GM23338 (cell line): ENCODE results near the gene ATPAF1. TPM values are rescaled to one million over a fixed set of nuclear protein-coding genes. Genes with fewer than 3 reads are reported as not detected.

Source experiments
- ATAC-seq: fragments of 200-7000 bp; cut with Tn5 transposase; 3 replicates; pipeline ENCODE4 v1.9.1; 2020
- DNase-seq: peaks from one replicate; pipeline ENCODE4 v3.0.0-alpha.2; 2015; ENCODE audit warnings: low spot score
- H2AFZ ChIP-seq: fragments of 200-600 bp; sonication (generic); 2 replicates; pipeline ENCODE4 v1.8.0; 2016; ENCODE audit warnings: antibody characterized with exemption, mild to moderate bottlenecking, moderate library complexity
- H3F3A ChIP-seq: fragments of 200-600 bp; sonication (generic); replicated peaks from 2 replicates; pipeline ENCODE4 v1.8.0; 2017; ENCODE audit warnings: antibody characterized with exemption, mixed run types, low read depth
- H3K27ac ChIP-seq: fragments of 200-600 bp; sonication (generic); 2 replicates; pipeline ENCODE4 v1.6.1; 2016; ENCODE audit warnings: low read depth
- H3K27me3 ChIP-seq: fragments of 200-600 bp; sonication (generic); 2 replicates; pipeline ENCODE4 v1.8.0; 2016; ENCODE audit warnings: mild to moderate bottlenecking, mixed run types, moderate library complexity; ENCODE audit not compliant: insufficient read depth
- H3K36me3 ChIP-seq: fragments of 200-600 bp; sonication (generic); 2 replicates; pipeline ENCODE4 v1.8.0; 2016; ENCODE audit warnings: mild to moderate bottlenecking; ENCODE audit not compliant: insufficient read depth
- H3K4me1 ChIP-seq: fragments of 200-600 bp; sonication (generic); 2 replicates; pipeline ENCODE4 v1.8.0; 2016; ENCODE audit warnings: mild to moderate bottlenecking, moderate library complexity; ENCODE audit not compliant: insufficient read depth
- H3K4me2 ChIP-seq: fragments of 200-600 bp; sonication (generic); 2 replicates; pipeline ENCODE4 v1.7.1; 2017; ENCODE audit warnings: mixed run types
- H3K4me3 ChIP-seq: fragments of 200-600 bp; sonication (generic); 2 replicates; pipeline ENCODE4 v1.6.1; 2016; ENCODE audit warnings: mixed run types
- H3K79me2 ChIP-seq: fragments of 200-600 bp; sonication (generic); replicated peaks from 2 replicates; pipeline ENCODE4 v1.8.0; 2017; ENCODE audit warnings: mild to moderate bottlenecking; ENCODE audit not compliant: insufficient read depth
- H3K9me2 ChIP-seq: fragments of 200-600 bp; sonication (generic); 2 replicates; pipeline ENCODE4 v1.8.0; 2017; ENCODE audit not compliant: insufficient read depth
- H4K20me1 ChIP-seq: fragments of 200-600 bp; sonication (generic); replicated peaks from 2 replicates; pipeline ENCODE4 v1.8.0; 2017; ENCODE audit warnings: mild to moderate bottlenecking; ENCODE audit not compliant: insufficient read depth
- H3K27ac Mint-ChIP-seq: 2 replicates; pipeline ENCODE4 v1.8.0; 2020; ENCODE audit warnings: inconsistent platforms, mild to moderate bottlenecking, moderate library complexity, mixed read lengths
- H3K27me3 Mint-ChIP-seq: 3 replicates; pipeline ENCODE4 v1.8.0; 2022; ENCODE audit warnings: low read depth, mild to moderate bottlenecking, moderate library complexity, mixed read lengths, inconsistent platforms; ENCODE audit not compliant: insufficient read depth, poor library complexity
- H3K36me3 Mint-ChIP-seq: 3 replicates; pipeline ENCODE4 v1.8.0; 2021; ENCODE audit warnings: low read depth, mild to moderate bottlenecking, inconsistent platforms, moderate library complexity, mixed read lengths
- H3K4me1 Mint-ChIP-seq: 3 replicates; pipeline ENCODE4 v1.8.0; 2020; ENCODE audit warnings: mild to moderate bottlenecking, inconsistent platforms, mixed read lengths
- H3K4me3 Mint-ChIP-seq: 3 replicates; pipeline ENCODE4 v1.8.0; 2021; ENCODE audit warnings: moderate library complexity, mild to moderate bottlenecking, inconsistent platforms, mixed read lengths
- H3K9me3 Mint-ChIP-seq: 3 replicates; pipeline ENCODE4 v1.8.0; 2020; ENCODE audit warnings: moderate library complexity, mild to moderate bottlenecking, inconsistent platforms, mixed read lengths
- CTCF ChIP-seq, 2 experiments: fragments of 200-600 bp in 1 of 2; sonication (generic) in 1 of 2; conservative IDR thresholded peaks; 2 replicates each; pipeline versions ENCODE4 v1.5.1 to v1.6.1; 2016 to 2017; ENCODE audit warnings: antibody characterized with exemption in 2 of 2, low read depth in 2 of 2, mild to moderate bottlenecking in 2 of 2, moderate library complexity in 1 of 2
- JUNB ChIP-seq: IDR thresholded peaks from one replicate; pipeline ENCODE4 v1.6.1; 2016; ENCODE audit warnings: antibody characterized with exemption; ENCODE audit not compliant: unreplicated experiment
- NANOG ChIP-seq: IDR thresholded peaks from 2 replicates; pipeline ENCODE4 v1.6.1; 2016; ENCODE audit warnings: antibody characterized with exemption, borderline replicate concordance
- STAT1 ChIP-seq: IDR thresholded peaks from one replicate; pipeline ENCODE4 v1.6.1; 2016; ENCODE audit warnings: antibody characterized with exemption; ENCODE audit not compliant: unreplicated experiment
- ZNF114 ChIP-seq: fragments of 250-450 bp; sonication (Bioruptor Pico); IDR thresholded peaks from 2 replicates; pipeline ENCODE4 v1.5.0; 2020; ENCODE audit warnings: mild to moderate bottlenecking, moderate library complexity
- ZNF462 ChIP-seq: fragments of 250-450 bp; sonication (Bioruptor Pico); IDR thresholded peaks from 2 replicates; pipeline ENCODE4 v1.5.0; 2020; ENCODE audit warnings: mild to moderate bottlenecking, moderate library complexity
- polyA plus RNA-seq: library from polyadenylated mRNA; unstranded; fragments of >200 nt; fragmentation: Nextera tagmentation; extraction: Ambion mirVana; gene quantifications from 2 replicates; pipeline ENCODE4 v1.2.1, GENCODE V29; 2016
- total RNA-seq: library from RNA; depleted of rRNA; stranded (reverse); fragments of >200 nt; shearing (Covaris generic); gene quantifications from 2 replicates; pipeline ENCODE4 v1.2.3, GENCODE V29; 2014

Gene ATPAF1
- total and polyA plus RNA-seq, 2 experiments from 2014 or later: 41.2 to 67.6 TPM

GRCh38 chr1:46647611-46648010 lies 20.6 kb downstream of the ATPAF1 start:
- no peaks in the 10 kb centered on the region for H3K4me1 ChIP-seq
- no peak overlapping the region for H2AFZ ChIP-seq
- no peaks in the 10 kb centered on the region for H3F3A ChIP-seq
- H3K4me1 Mint-ChIP-seq: no peaks in the 10 kb centered on the region
- H3K27ac Mint-ChIP-seq: no peak overlapping the region
- no peak overlapping the region for H3K4me3 ChIP-seq
- H3K27me3 Mint-ChIP-seq: no peaks in the 10 kb centered on the region
- DNase-seq: no peak
- H3K27me3 ChIP-seq: no peaks in the 10 kb centered on the region
- no peaks in the 10 kb centered on the region for H3K79me2 ChIP-seq
- H3K36me3 Mint-ChIP-seq: peaks cover 57% of the 10 kb centered on the region
- H3K9me3 Mint-ChIP-seq: peaks cover 15% of the 10 kb centered on the region; the same call in 2 of the 3 replicates
- peaks cover 19% of the 10 kb centered on the region for H3K36me3 ChIP-seq
- H3K9me2 ChIP-seq: no peaks in the 10 kb centered on the region
- H3K27ac ChIP-seq: no peak overlapping the region
- H4K20me1 ChIP-seq: no peaks in the 10 kb centered on the region; the same call in 1 of the 2 replicates
- TF ChIP-seq ZNF114 (no peak), STAT1 (no peak), JUNB (no peak), ZNF462 (CRISPR knock-in tag) (no peak), NANOG (no peak), CTCF (conservative IDR thresholded peaks at IDR 0.05; ENCODE audit: low read depth in 2 of 2) (no peak)
- H3K4me2 ChIP-seq: no peak overlapping the region
- no peak overlapping the region for H3K4me3 Mint-ChIP-seq
- no peak for ATAC-seq
